Activated CD8-positive, alpha-beta memory T cell treated with anti-CD3 and anti-CD28 coated beads, Interleukin-2, amount 50 U/mL, for 24 hours (primary cell): ENCODE data around the gene PBX1.
"Not testable (repeated sequence)": the region's sequence is repeated elsewhere in the genome, so short reads cannot be mapped to it uniquely, and the experiment has no call there.

Source experiments
- DNase-seq: peaks from one replicate; pipeline ENCODE4 v3.0.0-alpha.2; 2020; ENCODE audit errors: extremely low read depth

The PBX1 gene

GRCh38 chr1:164558461-164559341 is at the start of gene PBX1:
Gene PBX1 (plus strand): TSS chr1:164559184.
- peak; percentile 27 for DNase-seq

GRCh38 chr1:164510435-164510834 is 48.5 kb upstream of the PBX1 start:
- DNase-seq = no peak

- DNase-seq = no peak
Observed at GRCh38 chr1:164511001-164511705, 47.8 kb upstream of the PBX1 start.

- no peak for DNase-seq
Observed at GRCh38 chr1:164515231-164515630, 43.8 kb upstream of the PBX1 start.

GRCh38 chr1:164515711-164516331 is 43.2 kb upstream of the PBX1 start:
- DNase-seq = no peak

GRCh38 chr1:164516591-164516990 is 42.4 kb upstream of the PBX1 start:
- DNase-seq = no peak

GRCh38 chr1:164518692-164519332 is 40.2 kb upstream of the PBX1 start:
- no peak for DNase-seq

- DNase-seq = no peak
Observed at GRCh38 chr1:164519426-164519825, 39.6 kb upstream of the PBX1 start.

- DNase-seq = no peak
Observed at GRCh38 chr1:164524810-164525209, 34.2 kb upstream of the PBX1 start.

GRCh38 chr1:164534863-164535610 is 23.9 kb upstream of the PBX1 start:
- no peak for DNase-seq

GRCh38 chr1:164552463-164552988 is 6.5 kb upstream of the PBX1 start:
- DNase-seq = not testable (repeated sequence)

- DNase-seq = no peak
Observed at GRCh38 chr1:164557270-164557669, 1.7 kb upstream of the PBX1 start.

GRCh38 chr1:164559342-164560051 is 513 bp downstream of the PBX1 start:
- DNase-seq = no peak

- no peak for DNase-seq
Observed at GRCh38 chr1:164560121-164560541, 1.1 kb downstream of the PBX1 start.

GRCh38 chr1:164560556-164560955 is 1.6 kb downstream of the PBX1 start:
- DNase-seq = no peak

GRCh38 chr1:164561007-164561406 is 2.0 kb downstream of the PBX1 start:
- DNase-seq = no peak

GRCh38 chr1:164561472-164561871 is 2.5 kb downstream of the PBX1 start:
- DNase-seq = no peak

GRCh38 chr1:164562061-164562460 is 3.1 kb downstream of the PBX1 start:
- DNase-seq = no peak

GRCh38 chr1:164562511-164562910 is 3.5 kb downstream of the PBX1 start:
- DNase-seq = no peak

- DNase-seq = no peak
Observed at GRCh38 chr1:164562947-164563520, 4.0 kb downstream of the PBX1 start.
